ENCODE data around the gene NINJ2. TPM values are rescaled to one million over a fixed set of nuclear protein-coding genes. Genes with fewer than 3 reads are reported as not detected.

Gene NINJ2
- total RNA-seq, 1 experiment from 2014 or later, result 0.24 TPM

DNA sequence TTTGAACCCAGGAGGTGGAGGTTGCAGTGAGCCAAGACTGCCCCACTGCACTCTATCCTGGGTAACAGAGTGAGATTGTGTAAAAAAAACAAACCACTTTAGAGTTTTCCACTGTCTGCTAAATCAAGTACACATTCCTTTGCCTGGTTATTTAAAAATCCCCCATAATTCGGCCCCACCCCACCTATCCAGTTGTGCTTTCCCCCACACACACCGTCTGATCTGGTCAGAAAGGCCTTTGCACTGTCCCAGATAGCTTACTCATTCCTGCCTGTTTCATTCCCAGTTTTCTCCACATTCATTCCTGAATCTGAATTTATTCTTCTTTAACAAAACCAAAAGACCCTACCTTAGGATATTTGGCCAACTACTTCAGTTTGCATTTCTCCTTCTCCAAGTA lies 29.5 kb downstream of the NINJ2 start:
- H3K36me3 Mint-ChIP-seq (ENCODE audit: insufficient read depth in 1 of 3, low read depth in 3 of 3), result no peaks in the 10 kb centered on the region
- no peak overlapping the region; a peak in 2 of 7 replicates for H3K27ac Mint-ChIP-seq
- whole genome bisulfite sequencing (ENCODE audit: extremely low coverage, insufficient read length, low lambda C conversion rate), result no CpG with 5 or more reads among the region's 2 CpGs
- no peaks in the 10 kb centered on the region; a peak in 1 of 5 replicates for H3K9me3 Mint-ChIP-seq
- Histone ChIP-seq H2BK120ac (ENCODE audit: low read depth, low read length, poor library complexity, severe bottlenecking) (no peak overlapping the region), H4K20me1 (ENCODE audit: control insufficient read depth, insufficient read depth, insufficient read length) (no peaks in the 10 kb centered on the region), H2BK5ac (ENCODE audit: insufficient read length, low read length) (no peak overlapping the region), H3K4ac (ENCODE audit: low read depth, low read length) (no peak overlapping the region), H2BK20ac (ENCODE audit: low read depth, low read length, poor library complexity, severe bottlenecking) (no peak overlapping the region), H3K23ac (ENCODE audit: insufficient read length, low read depth, low read length) (no peak overlapping the region), H2BK12ac (ENCODE audit: insufficient read length, low read depth, low read length) (no peak overlapping the region), H3K27me3 (ENCODE audit: insufficient read depth, low read length) (no peaks in the 10 kb centered on the region), H3K18ac (ENCODE audit: insufficient read length, low read depth, low read length) (no peak overlapping the region), H3K9me3 (ENCODE audit: control insufficient read depth, low read depth, low read length) (no peaks in the 10 kb centered on the region), H3K79me2 (ENCODE audit: insufficient read depth, low read length) (no peaks in the 10 kb centered on the region), H3K27ac (ENCODE audit: insufficient read length, low read depth, low read length) (no peak overlapping the region), H2AFZ (ENCODE audit: low read length) (no peak overlapping the region), H3K56ac (ENCODE audit: insufficient read length, low read depth, low read length) (no peak overlapping the region), H3K79me1 (ENCODE audit: insufficient read depth, low read depth, low read length, poor library complexity, severe bottlenecking) (no peaks in the 10 kb centered on the region), H3K23me2 (ENCODE audit: insufficient read length, low read depth, low read length, poor library complexity, severe bottlenecking) (no peaks in the 10 kb centered on the region), H4K5ac (ENCODE audit: insufficient read length, low read depth, low read length) (no peak overlapping the region), H3K4me1 (ENCODE audit: insufficient read depth, low read length) (peaks cover 8% of the 10 kb centered on the region; the same call in 1 of the 2 replicates), H2AK5ac (ENCODE audit: insufficient read length, low read length) (no peak overlapping the region), H3K4me2 (ENCODE audit: insufficient read depth, insufficient read length, low read length) (no peak overlapping the region), H3K14ac (ENCODE audit: insufficient read depth, low read length) (no peak overlapping the region), H3T11ph (ENCODE audit: low read length) (no peak overlapping the region), H4K8ac (replicated peaks; ENCODE audit: insufficient read length, low read depth, low read length) (no peak overlapping the region), H2BK15ac (ENCODE audit: low read depth, low read length) (no peak overlapping the region), H3K9ac (ENCODE audit: extremely low read depth, insufficient read length, low read length) (no peak overlapping the region), H4K91ac (ENCODE audit: insufficient read length, low read depth, low read length) (no peak overlapping the region)
- no peak overlapping the region; a peak in 1 of 5 replicates for H3K4me3 Mint-ChIP-seq
- H3K27me3 Mint-ChIP-seq (ENCODE audit: low read depth), result peaks cover 1% of the 10 kb centered on the region
- no peak for DNase-seq
- TF ChIP-seq, protein P1, sequence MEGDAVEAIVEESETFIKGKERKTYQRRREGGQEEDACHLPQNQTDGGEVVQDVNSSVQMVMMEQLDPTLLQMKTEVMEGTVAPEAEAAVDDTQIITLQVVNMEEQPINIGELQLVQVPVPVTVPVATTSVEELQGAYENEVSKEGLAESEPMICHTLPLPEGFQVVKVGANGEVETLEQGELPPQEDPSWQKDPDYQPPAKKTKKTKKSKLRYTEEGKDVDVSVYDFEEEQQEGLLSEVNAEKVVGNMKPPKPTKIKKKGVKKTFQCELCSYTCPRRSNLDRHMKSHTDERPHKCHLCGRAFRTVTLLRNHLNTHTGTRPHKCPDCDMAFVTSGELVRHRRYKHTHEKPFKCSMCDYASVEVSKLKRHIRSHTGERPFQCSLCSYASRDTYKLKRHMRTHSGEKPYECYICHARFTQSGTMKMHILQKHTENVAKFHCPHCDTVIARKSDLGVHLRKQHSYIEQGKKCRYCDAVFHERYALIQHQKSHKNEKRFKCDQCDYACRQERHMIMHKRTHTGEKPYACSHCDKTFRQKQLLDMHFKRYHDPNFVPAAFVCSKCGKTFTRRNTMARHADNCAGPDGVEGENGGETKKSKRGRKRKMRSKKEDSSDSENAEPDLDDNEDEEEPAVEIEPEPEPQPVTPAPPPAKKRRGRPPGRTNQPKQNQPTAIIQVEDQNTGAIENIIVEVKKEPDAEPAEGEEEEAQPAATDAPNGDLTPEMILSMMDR (conservative IDR thresholded peaks at IDR 0.05), result no peak
- H3K4me1 Mint-ChIP-seq, result peaks cover 34 to 38% of the 10 kb centered on the region in 2 experiments

Measured in H9 (cell line).